CD8-positive, alpha-beta memory T cell (primary cell): ENCODE results near the gene ZNF24. TPM values are rescaled to one million over a fixed set of nuclear protein-coding genes. Genes with fewer than 3 reads are reported as not detected.

Experiments
- CTCF ChIA-PET: fragments of 350-600 bp; sonication (Branson Sonifier 250); formaldehyde crosslinking; loops from one replicate; lab custom pipeline; 2021; ENCODE audit warnings: antibody characterized with exemption; lab: Charles Lee
- POLR2A ChIA-PET: fragments of 350-600 bp; sonication (Branson Sonifier 250); formaldehyde crosslinking; loops from one replicate; lab custom pipeline; 2021; ENCODE audit warnings: antibody characterized with exemption; lab: Charles Lee
- DNase-seq, 5 donors: peaks; one replicate each; pipeline versions ENCODE4 v3.0.0 to v3.0.0-alpha.2; 2020 to 2022; ENCODE audit warnings: mixed read lengths in 1 of 5
- H3K27ac ChIP-seq: one replicate; pipeline ENCODE4 v1.7.0; 2013; ENCODE audit warnings: low read depth, mild to moderate bottlenecking, low read length, moderate library complexity
- H3K27me3 ChIP-seq: 2 replicates; pipeline ENCODE4 v1.7.0; 2013; ENCODE audit warnings: low read length, mild to moderate bottlenecking; ENCODE audit not compliant: insufficient read depth, poor library complexity, severe bottlenecking
- H3K36me3 ChIP-seq: 2 replicates; pipeline ENCODE4 v1.7.0; 2013; ENCODE audit warnings: mild to moderate bottlenecking, low read length, moderate library complexity; ENCODE audit not compliant: insufficient read depth
- H3K4me1 ChIP-seq: 2 replicates; pipeline ENCODE4 v1.7.0; 2013; ENCODE audit warnings: mild to moderate bottlenecking, low read length, moderate library complexity; ENCODE audit not compliant: insufficient read depth
- H3K4me3 ChIP-seq: 2 replicates; pipeline ENCODE4 v1.7.0; 2013; ENCODE audit warnings: mild to moderate bottlenecking, low read length
- H3K9me3 ChIP-seq: 2 replicates; pipeline ENCODE4 v1.7.0; 2013; ENCODE audit warnings: mild to moderate bottlenecking, low read length
- H3K27ac Mint-ChIP-seq, 8 donors: one replicate each; pipeline ENCODE4 v1.8.0; 2020 to 2021; ENCODE audit warnings: mixed read lengths in 8 of 8, mild to moderate bottlenecking in 6 of 8, inconsistent platforms in 3 of 8, moderate library complexity in 3 of 8
- H3K27me3 Mint-ChIP-seq, 2 donors: one replicate each; pipeline ENCODE4 v1.8.0; 2020 to 2021; ENCODE audit warnings: mixed read lengths in 2 of 2, mild to moderate bottlenecking in 1 of 2, moderate library complexity in 1 of 2
- H3K36me3 Mint-ChIP-seq, 3 donors: one replicate each; pipeline ENCODE4 v1.8.0; 2020 to 2021; ENCODE audit warnings: mixed read lengths in 3 of 3, inconsistent platforms in 1 of 3, mild to moderate bottlenecking in 1 of 3
- H3K4me1 Mint-ChIP-seq, 3 donors: one replicate each; pipeline ENCODE4 v1.8.0; 2020 to 2021; ENCODE audit warnings: mixed read lengths in 3 of 3, inconsistent platforms in 1 of 3, mild to moderate bottlenecking in 1 of 3
- H3K4me3 Mint-ChIP-seq, 7 donors: one replicate each; pipeline ENCODE4 v1.8.0; 2020 to 2021; ENCODE audit warnings: mixed read lengths in 7 of 7, mild to moderate bottlenecking in 6 of 7, moderate library complexity in 4 of 7, inconsistent platforms in 2 of 7
- H3K9me3 Mint-ChIP-seq, 5 donors: one replicate each; pipeline ENCODE4 v1.8.0; 2020 to 2022; ENCODE audit warnings: mixed read lengths in 5 of 5, mild to moderate bottlenecking in 3 of 5, moderate library complexity in 2 of 5, inconsistent platforms in 1 of 5
- polyA plus RNA-seq: library from polyadenylated mRNA; unstranded; fragments of 300-500 nt; fragmentation: Illumina TruSeq; gene quantifications from one replicate; pipeline ENCODE4 v1.2.3, GENCODE V29; 2021
- total RNA-seq, 2 experiments: library from RNA; stranded (reverse); gene quantifications; one replicate each; pipeline ENCODE4 v1.2.3, GENCODE V29; 2021

The ZNF24 gene
- total and polyA plus RNA-seq, 3 experiments from 2014 or later: 52.1 to 100 (median 52.6) TPM

DNA sequence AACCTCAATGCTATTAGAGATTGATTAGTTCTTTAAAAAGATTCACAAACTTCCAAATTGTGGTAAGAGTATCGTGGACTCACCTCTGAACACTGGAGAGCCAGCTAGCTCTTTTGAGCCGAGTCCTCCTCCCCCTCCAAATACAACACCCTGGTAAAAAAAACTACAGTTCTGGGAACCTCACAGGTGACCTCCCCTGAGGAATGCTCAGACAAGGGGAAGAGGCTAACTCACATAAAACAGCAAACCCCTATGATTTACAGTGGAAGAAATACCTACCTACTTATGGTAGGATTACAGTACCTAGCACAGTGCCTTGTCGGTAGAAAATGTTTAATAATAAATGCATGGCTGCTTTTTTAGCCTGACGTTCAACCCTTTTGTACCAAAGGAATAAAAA is 8.4 kb downstream of the ZNF24 start:
- H3K27ac Mint-ChIP-seq: peak overlapping the region in 3 of 8 donors; percentile 7 to 18 (median 7)
- no peaks in the 10 kb centered on the region for H3K9me3 ChIP-seq
- H3K27me3 Mint-ChIP-seq: no peaks in the 10 kb centered on the region
- H3K4me1 Mint-ChIP-seq: peaks cover 45 to 71% (median 64%) of the 10 kb centered on the region in 3 donors
- ChIA-PET POLR2A (no interaction called here), CTCF (no interaction called here)
- no peak overlapping the region for H3K27ac ChIP-seq
- peaks cover 63% of the 10 kb centered on the region for H3K36me3 ChIP-seq
- no peaks in the 10 kb centered on the region for H3K9me3 Mint-ChIP-seq
- DNase-seq: no peak
- peaks cover 15 to 82% (median 48%) of the 10 kb centered on the region in 3 donors for H3K36me3 Mint-ChIP-seq
- H3K4me3 ChIP-seq: no peak overlapping the region
- H3K4me3 Mint-ChIP-seq: no peak overlapping the region
- no peaks in the 10 kb centered on the region for H3K27me3 ChIP-seq
- H3K4me1 ChIP-seq: peaks cover 9% of the 10 kb centered on the region

DNA sequence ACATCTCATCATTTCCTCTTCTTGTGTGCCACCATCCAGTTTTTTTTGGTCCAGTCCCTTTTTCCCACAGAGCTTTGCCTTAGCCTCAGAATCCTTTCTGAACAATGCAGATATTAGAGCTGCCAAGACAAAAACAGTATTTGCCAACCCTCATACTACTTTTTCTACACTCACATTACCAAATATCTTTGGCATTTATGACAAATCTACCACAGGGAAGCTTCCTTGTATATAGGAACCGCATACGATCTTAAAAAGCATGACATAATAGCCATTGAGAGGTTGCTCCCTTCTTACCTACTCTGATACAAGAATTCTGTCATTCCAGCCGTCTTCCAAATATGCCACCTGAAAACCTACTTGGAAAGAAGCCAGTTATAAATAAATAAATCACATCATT is 9.4 kb downstream of the ZNF24 start:
- Histone ChIP-seq H3K9me3 (no peaks in the 10 kb centered on the region), H3K27me3 (no peaks in the 10 kb centered on the region), H3K27ac (no peak overlapping the region), H3K36me3 (peaks cover 56% of the 10 kb centered on the region), H3K4me1 (peaks cover 2% of the 10 kb centered on the region), H3K4me3 (no peak overlapping the region)
- H3K9me3 Mint-ChIP-seq: no peaks in the 10 kb centered on the region
- peak overlapping the region in 3 of 8 donors; percentile 34 to 67 (median 66) for H3K27ac Mint-ChIP-seq
- POLR2A ChIA-PET: interaction anchor here (0.9 kb wide), 1 partner anchor 27 kb away, joined by 3 read pairs; no protein-coding TSS in a partner anchor
- H3K4me1 Mint-ChIP-seq: peaks cover 38 to 61% (median 54%) of the 10 kb centered on the region in 3 donors
- peaks cover 15 to 72% (median 47%) of the 10 kb centered on the region in 3 donors for H3K36me3 Mint-ChIP-seq
- CTCF ChIA-PET: no interaction called here
- DNase-seq: no peak
- no peaks in the 10 kb centered on the region for H3K27me3 Mint-ChIP-seq
- H3K4me3 Mint-ChIP-seq: no peak overlapping the region

DNA sequence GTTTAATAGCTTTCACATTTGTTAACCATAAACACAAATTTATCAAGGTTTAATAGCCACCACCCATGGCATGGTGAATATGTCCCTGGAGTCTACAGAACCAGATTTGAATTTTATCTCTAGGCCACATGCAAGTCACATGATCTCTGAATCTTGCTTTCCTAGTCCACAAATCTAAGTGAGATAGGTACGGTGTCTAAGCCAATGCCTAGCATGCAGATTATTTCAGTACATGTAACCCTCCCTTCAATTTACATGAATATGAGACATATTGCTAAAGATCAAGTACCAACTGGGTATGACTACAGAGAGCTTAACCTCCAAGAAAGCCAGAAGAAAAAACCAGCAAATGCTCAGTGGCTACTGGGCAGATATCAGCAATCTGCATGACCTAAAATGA is 10.0 kb downstream of the ZNF24 start:
- Mint-ChIP-seq H3K4me3 (no peak overlapping the region), H3K4me1 (peaks cover 31 to 55% (median 48%) of the 10 kb centered on the region in 3 donors), H3K27ac (no peak overlapping the region), H3K9me3 (no peaks in the 10 kb centered on the region), H3K27me3 (no peaks in the 10 kb centered on the region), H3K36me3 (peaks cover 15 to 66% (median 42%) of the 10 kb centered on the region in 3 donors)
- POLR2A ChIA-PET: no interaction called here
- Histone ChIP-seq H3K4me1 (no peaks in the 10 kb centered on the region), H3K9me3 (no peaks in the 10 kb centered on the region), H3K4me3 (no peak overlapping the region), H3K36me3 (peaks cover 50% of the 10 kb centered on the region), H3K27me3 (no peaks in the 10 kb centered on the region), H3K27ac (no peak overlapping the region)
- DNase-seq: no peak
- CTCF ChIA-PET: no interaction called here

DNA sequence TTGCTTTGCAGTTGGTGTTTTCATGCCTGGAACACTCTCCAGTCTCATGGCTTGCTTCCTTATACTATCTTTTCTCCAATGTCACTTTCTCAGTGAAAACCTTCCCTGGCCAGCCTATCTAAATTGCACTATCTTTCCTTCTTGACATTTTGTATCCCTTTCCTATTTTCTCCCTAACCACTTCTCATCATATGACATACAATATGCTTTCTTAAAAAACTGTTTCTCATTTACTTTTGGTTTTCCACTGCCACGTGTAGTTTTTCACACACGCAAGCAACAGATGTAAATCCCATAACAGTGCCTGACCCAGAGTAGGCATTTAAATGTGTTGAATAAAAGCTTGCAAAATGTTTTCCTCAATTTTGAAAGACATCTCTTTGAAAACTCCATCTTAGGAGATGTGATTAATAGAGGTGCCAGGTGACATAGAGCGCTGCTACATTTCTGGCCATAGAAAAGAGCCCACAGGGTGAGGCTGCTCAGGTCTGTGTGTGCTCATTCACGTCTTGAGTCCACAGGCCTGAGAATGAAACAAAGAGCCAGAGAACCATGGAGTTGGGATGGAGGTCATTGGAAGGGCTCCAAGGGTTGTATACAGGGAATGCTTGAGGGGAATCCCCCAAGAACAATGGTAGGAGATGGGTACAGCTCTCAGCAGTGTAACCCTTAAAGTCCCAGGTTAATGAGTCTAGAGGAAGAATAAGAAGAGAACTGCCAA is 12.7 kb downstream of the ZNF24 start:
- Histone ChIP-seq H3K27ac (no peak overlapping the region), H3K4me1 (no peaks in the 10 kb centered on the region), H3K27me3 (no peaks in the 10 kb centered on the region), H3K4me3 (no peak overlapping the region), H3K9me3 (no peaks in the 10 kb centered on the region), H3K36me3 (peaks cover 26% of the 10 kb centered on the region)
- no peak for DNase-seq
- Mint-ChIP-seq H3K4me1 (peaks cover 12 to 28% (median 24%) of the 10 kb centered on the region in 3 donors), H3K27me3 (no peaks in the 10 kb centered on the region), H3K9me3 (peaks cover 0 to 5% (median 0%) of the 10 kb centered on the region in 5 donors), H3K4me3 (no peak overlapping the region), H3K27ac (no peak overlapping the region), H3K36me3 (peaks cover 22 to 40% (median 31%) of the 10 kb centered on the region in 3 donors)
- CTCF ChIA-PET: no interaction called here
- POLR2A ChIA-PET: no interaction called here

DNA sequence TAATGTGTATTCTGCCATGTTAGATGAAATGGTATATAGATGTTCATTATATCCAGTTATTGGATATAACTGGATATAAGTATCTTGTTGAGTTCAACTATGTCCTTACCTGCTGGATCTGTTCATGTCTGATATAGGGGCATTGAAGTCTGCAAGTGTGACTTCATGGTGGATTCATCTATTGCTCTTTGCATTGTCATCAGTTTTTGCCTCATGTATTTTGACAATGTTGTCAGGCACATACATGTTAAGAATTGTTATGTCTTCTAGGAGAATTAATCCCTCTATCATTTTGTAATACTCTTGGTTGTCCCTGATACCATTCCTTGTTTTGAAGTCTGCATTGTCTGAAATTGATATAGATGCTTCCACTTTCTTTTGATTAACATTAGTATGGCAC is 15.4 kb downstream of the ZNF24 start:
- CTCF ChIA-PET: no interaction called here
- peaks cover 0 to 5% (median 0%) of the 10 kb centered on the region in 5 donors for H3K9me3 Mint-ChIP-seq
- POLR2A ChIA-PET: no interaction called here
- no peak overlapping the region for H3K4me3 Mint-ChIP-seq
- Histone ChIP-seq H3K27me3 (no peaks in the 10 kb centered on the region), H3K4me1 (no peaks in the 10 kb centered on the region), H3K27ac (no peak overlapping the region), H3K4me3 (no peak overlapping the region), H3K36me3 (peaks cover 6% of the 10 kb centered on the region), H3K9me3 (no peaks in the 10 kb centered on the region)
- no peak for DNase-seq
- H3K4me1 Mint-ChIP-seq: peaks cover 0 to 13% (median 2%) of the 10 kb centered on the region in 3 donors
- peaks cover 0 to 3% of the 10 kb centered on the region in 2 donors for H3K27me3 Mint-ChIP-seq
- no peak overlapping the region for H3K27ac Mint-ChIP-seq
- H3K36me3 Mint-ChIP-seq: peaks cover 14 to 21% (median 16%) of the 10 kb centered on the region in 3 donors

DNA sequence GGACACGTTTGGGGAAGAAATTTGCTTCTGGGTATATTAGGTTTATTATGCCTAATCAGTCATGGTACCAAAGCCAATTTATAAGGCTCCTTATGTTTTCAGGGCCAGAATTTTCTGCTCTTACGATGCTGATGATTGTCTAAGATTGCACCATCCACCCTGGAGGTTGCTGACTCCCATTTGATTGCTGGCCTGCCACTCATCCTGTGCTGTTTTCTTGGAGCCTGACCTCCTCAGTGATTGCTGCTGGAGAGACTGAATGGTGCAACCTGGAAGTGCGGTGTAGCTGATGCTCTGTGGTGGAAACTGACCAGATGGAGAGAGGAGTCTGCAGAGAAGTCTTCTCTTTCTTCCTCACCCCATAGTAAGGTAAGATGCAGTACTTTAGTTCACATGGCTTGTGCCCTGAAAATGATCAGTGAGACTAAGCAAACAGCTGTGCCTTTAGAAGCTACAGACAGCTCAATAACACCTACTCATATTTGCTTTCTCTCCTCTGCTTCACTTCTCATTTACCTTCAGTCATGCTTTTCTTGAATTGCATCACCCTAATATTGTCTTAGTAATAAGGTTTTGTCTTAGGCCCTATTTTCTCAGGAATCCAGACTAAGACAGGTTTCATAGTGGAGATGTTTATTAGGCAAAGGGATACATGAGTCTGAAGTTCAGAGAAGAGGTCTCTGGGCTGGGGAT is 17.4 kb downstream of the ZNF24 start:
- DNase-seq: no peak
- no peak overlapping the region for H3K4me3 Mint-ChIP-seq
- ChIA-PET CTCF (no interaction called here), POLR2A (no interaction called here)
- Histone ChIP-seq H3K27me3 (no peaks in the 10 kb centered on the region), H3K9me3 (no peaks in the 10 kb centered on the region), H3K27ac (no peak overlapping the region), H3K4me3 (no peak overlapping the region), H3K4me1 (no peaks in the 10 kb centered on the region), H3K36me3 (no peaks in the 10 kb centered on the region)
- H3K36me3 Mint-ChIP-seq: peaks cover 0 to 17% (median 5%) of the 10 kb centered on the region in 3 donors
- no peak overlapping the region for H3K27ac Mint-ChIP-seq
- peaks cover 0 to 3% of the 10 kb centered on the region in 2 donors for H3K27me3 Mint-ChIP-seq
- H3K4me1 Mint-ChIP-seq: no peaks in the 10 kb centered on the region
- H3K9me3 Mint-ChIP-seq: peaks cover 0 to 5% (median 0%) of the 10 kb centered on the region in 5 donors

DNA sequence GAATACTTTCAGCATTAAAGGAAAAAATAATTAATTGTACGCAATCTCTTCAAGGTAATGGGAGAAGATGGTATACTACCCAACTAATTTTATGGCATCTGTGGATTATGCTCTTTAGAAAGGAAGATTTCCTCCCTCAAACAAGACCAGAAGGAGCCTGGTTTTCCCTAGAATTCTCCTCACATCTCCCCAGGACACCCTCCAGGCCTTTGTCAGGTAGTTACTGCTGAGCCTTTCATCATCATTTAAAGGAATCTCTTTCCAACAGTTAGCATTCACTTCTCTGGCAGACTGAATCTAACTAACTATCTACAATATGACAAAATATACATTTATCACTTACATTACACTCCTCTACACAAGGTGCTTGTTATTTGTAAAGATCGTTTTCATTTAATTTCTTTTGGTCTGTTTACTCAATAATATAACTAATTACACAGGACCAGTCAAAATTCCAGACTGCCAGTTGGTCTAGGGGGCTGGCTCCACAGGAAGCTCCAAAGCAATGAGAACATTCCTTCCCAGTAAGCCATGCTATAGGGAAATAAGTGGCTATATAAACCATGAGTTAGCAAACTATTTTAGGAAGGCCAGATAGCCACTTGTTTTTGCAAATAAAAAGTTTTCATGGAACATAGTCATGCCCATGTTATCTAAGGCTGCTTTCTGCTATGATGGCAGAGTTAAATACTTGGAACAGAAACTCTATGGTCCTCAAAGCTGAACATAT is 19.1 kb downstream of the ZNF24 start:
- peaks cover 0 to 5% (median 0%) of the 10 kb centered on the region in 5 donors for H3K9me3 Mint-ChIP-seq
- Histone ChIP-seq H3K9me3 (no peaks in the 10 kb centered on the region), H3K4me3 (no peak overlapping the region), H3K4me1 (no peaks in the 10 kb centered on the region), H3K27me3 (no peaks in the 10 kb centered on the region), H3K36me3 (no peaks in the 10 kb centered on the region), H3K27ac (no peak overlapping the region)
- peaks cover 0 to 17% (median 5%) of the 10 kb centered on the region in 3 donors for H3K36me3 Mint-ChIP-seq
- H3K27me3 Mint-ChIP-seq: peaks cover 0 to 3% of the 10 kb centered on the region in 2 donors
- ChIA-PET CTCF (no interaction called here), POLR2A (no interaction called here)
- H3K4me1 Mint-ChIP-seq: no peaks in the 10 kb centered on the region
- H3K4me3 Mint-ChIP-seq: no peak overlapping the region
- DNase-seq: no peak
- H3K27ac Mint-ChIP-seq: no peak overlapping the region
